Renal cortex interstitium (tissue), 11 donors: Measurements from ENCODE around the gene C14orf180. TPM values are rescaled to one million over a fixed set of nuclear protein-coding genes. Genes with fewer than 3 reads are reported as not detected.

Experiments
- DNase-seq, 11 donors: peaks; one replicate each; pipeline ENCODE4 v3.0.0-alpha.2; 2013; ENCODE audit warnings: low read depth in 9 of 11, low spot score in 4 of 11; ENCODE audit errors: extremely low read depth in 1 of 11
- polyA plus RNA-seq, 3 donors: library from polyadenylated mRNA; unstranded; fragments of 120-200 nt; gene quantifications; one replicate each; pipeline ENCODE4 v1.2.1, GENCODE V29; 2013; ENCODE audit not compliant: insufficient read length in 3 of 3

Gene C14orf180
- polyA plus RNA-seq, 3 donors, result not detected

- DNase-seq, result no peak
Observed at GRCh38 chr14:104559028-104559803, 20.3 kb upstream of the C14orf180 start.

- no peak for DNase-seq
Observed at GRCh38 chr14:104559804-104560585, 19.6 kb upstream of the C14orf180 start.

GRCh38 chr14:104560586-104560945 is 19.0 kb upstream of the C14orf180 start:
- DNase-seq, result no peak

- no peak for DNase-seq
Observed at GRCh38 chr14:104561124-104561557, 18.4 kb upstream of the C14orf180 start.

- DNase-seq, result no peak
Observed at GRCh38 chr14:104561632-104562495, 17.7 kb upstream of the C14orf180 start.

GRCh38 chr14:104562606-104563005 is 17.0 kb upstream of the C14orf180 start:
- DNase-seq, result no peak

GRCh38 chr14:104563191-104563741 is 16.3 kb upstream of the C14orf180 start:
- DNase-seq, result no peak

GRCh38 chr14:104563742-104564615 is 15.6 kb upstream of the C14orf180 start:
- DNase-seq, result peak in 3 of 11 donors; percentile 53 to 59 (median 55)

GRCh38 chr14:104564744-104565679 is 14.6 kb upstream of the C14orf180 start:
- no peak for DNase-seq

- no peak for DNase-seq
Observed at GRCh38 chr14:104567141-104567956, 12.2 kb upstream of the C14orf180 start.

GRCh38 chr14:104567957-104568225 is 11.7 kb upstream of the C14orf180 start:
- no peak for DNase-seq

- no peak for DNase-seq
Observed at GRCh38 chr14:104568620-104569019, 10.9 kb upstream of the C14orf180 start.

GRCh38 chr14:104569435-104569834 is 10.1 kb upstream of the C14orf180 start:
- no peak for DNase-seq

- peak in 4 of 11 donors; percentile 36 to 57 (median 50) for DNase-seq
Observed at GRCh38 chr14:104571246-104571645, 8.3 kb upstream of the C14orf180 start.

GRCh38 chr14:104572024-104572626 is 7.4 kb upstream of the C14orf180 start:
- no peak for DNase-seq

GRCh38 chr14:104572668-104573067 is 6.9 kb upstream of the C14orf180 start:
- DNase-seq, result no peak
